SK-N-SH (cell line): ENCODE measurements around the gene SEZ6L2. TPM values are rescaled to one million over a fixed set of nuclear protein-coding genes. Genes with fewer than 3 reads are reported as not detected.

Source experiments
- CTCF ChIA-PET: fragments of 300-600, 350-600 bp; formaldehyde crosslinking; extraction: SDS; loops from one replicate; lab custom pipeline; 2021; lab: Yijun Ruan, JAX
- POLR2A ChIA-PET: fragments of 350-600 bp; sonication (Branson Sonifier 250); formaldehyde crosslinking; extraction: SDS; loops from one replicate; lab custom pipeline; 2020; ENCODE audit warnings: antibody characterized with exemption, inconsistent platforms; lab: Yijun Ruan, JAX
- DNase-seq: peaks from one replicate; pipeline ENCODE4 v3.0.0; 2012
- H2AFZ ChIP-seq: fragments of 200-600 bp; sonication (generic); 2 replicates; pipeline ENCODE4 v1.8.1; 2016; ENCODE audit warnings: antibody characterized with exemption, mild to moderate bottlenecking, low read depth
- H3F3A ChIP-seq: fragments of 200-600 bp; sonication (generic); replicated peaks from 2 replicates; pipeline ENCODE3; 2016; ENCODE audit warnings: antibody characterized with exemption, mild to moderate bottlenecking; ENCODE audit not compliant: insufficient read depth
- H3K27ac ChIP-seq, 2 experiments: fragments of 200-500 bp in 1 of 2; fragments of 200-600 bp in 1 of 2; sonication (Bioruptor generic) in 1 of 2; sonication (generic), shearing (Covaris generic) in 1 of 2; 2 replicates each; pipeline versions ENCODE4 v1.5.1 to v1.6.1; 2014 to 2016; ENCODE audit warnings: low read depth in 2 of 2, inconsistent platforms in 1 of 2, low read length in 1 of 2, mild to moderate bottlenecking in 1 of 2, mixed read lengths in 1 of 2
- H3K27me3 ChIP-seq: fragments of 200-600 bp; sonication (generic), shearing (Covaris generic); 2 replicates; pipeline ENCODE4 v1.6.1; 2016; ENCODE audit warnings: mixed run types; ENCODE audit not compliant: insufficient read depth
- H3K36me3 ChIP-seq, 2 experiments: fragments of 200-500 bp in 1 of 2; fragments of 200-600 bp in 1 of 2; sonication (Bioruptor generic) in 1 of 2; sonication (generic) in 1 of 2; replicated peaks in 1 of 2; 2 replicates each; pipeline versions ENCODE3 to v1.5.1; 2014 to 2016; ENCODE audit warnings: low read length in 1 of 2, mild to moderate bottlenecking in 1 of 2; ENCODE audit not compliant: insufficient read depth in 2 of 2, control insufficient read depth in 1 of 2
- H3K4me1 ChIP-seq, 2 experiments: fragments of 200-500 bp in 1 of 2; fragments of 200-600 bp in 1 of 2; sonication (Bioruptor generic) in 1 of 2; sonication (generic), shearing (Covaris generic) in 1 of 2; 2 replicates each; pipeline versions ENCODE4 v1.5.1 to v1.6.1; 2014 to 2016; ENCODE audit warnings: low read depth in 1 of 2, low read length in 1 of 2, mixed run types in 1 of 2; ENCODE audit not compliant: insufficient read depth in 2 of 2, control insufficient read depth in 1 of 2
- H3K4me2 ChIP-seq: fragments of 200-600 bp; sonication (generic), shearing (Covaris generic); 2 replicates; pipeline ENCODE4 v1.6.1; 2017; ENCODE audit warnings: mixed run types
- H3K4me3 ChIP-seq, 2 experiments: fragments of 200-500 bp in 1 of 2; fragments of 200-600 bp in 1 of 2; sonication (Bioruptor generic) in 1 of 2; sonication (generic), shearing (Covaris generic) in 1 of 2; 2 replicates each; pipeline versions ENCODE4 v1.5.1 to v1.8.1; 2014 to 2016; ENCODE audit warnings: low read depth in 2 of 2, inconsistent platforms in 1 of 2, low read length in 1 of 2, mild to moderate bottlenecking in 1 of 2, mixed read lengths in 1 of 2, moderate library complexity in 1 of 2
- H3K79me2 ChIP-seq: fragments of 200-600 bp; sonication (generic); 2 replicates; pipeline ENCODE4 v1.8.1; 2017; ENCODE audit warnings: mild to moderate bottlenecking; ENCODE audit not compliant: insufficient read depth
- H3K9ac ChIP-seq: fragments of 200-600 bp; sonication (generic); 2 replicates; pipeline ENCODE4 v1.6.1; 2017; ENCODE audit warnings: mixed run types
- H3K9me2 ChIP-seq: fragments of 200-600 bp; sonication (generic); 2 replicates; pipeline ENCODE4 v1.6.1; 2017; ENCODE audit warnings: mixed run types
- H3K9me3 ChIP-seq: fragments of 200-600 bp; sonication (generic); 2 replicates; pipeline ENCODE4 v1.6.1; 2017; ENCODE audit warnings: mixed run types, mild to moderate bottlenecking, moderate library complexity
- H4K20me1 ChIP-seq: fragments of 200-600 bp; sonication (generic); 2 replicates; pipeline ENCODE4 v1.6.1; 2017; ENCODE audit warnings: mild to moderate bottlenecking, mixed run types; ENCODE audit not compliant: insufficient read depth
- CHD2 ChIP-seq: fragments of 150-350 bp; IDR thresholded peaks from 2 replicates; pipeline ENCODE4 v1.6.1; 2018; ENCODE audit warnings: low read length; ENCODE audit not compliant: partially characterized antibody
- EZH2phosphoT487 ChIP-seq: fragments of 200-600 bp; sonication (generic); IDR thresholded peaks from 2 replicates; pipeline ENCODE4 v1.6.1; 2017; ENCODE audit warnings: low read depth, mixed run types, mild to moderate bottlenecking, antibody characterized with exemption, moderate library complexity, borderline replicate concordance
- FOXJ3 ChIP-seq: sonication (generic); formaldehyde crosslinking; IDR thresholded peaks from 2 replicates; pipeline ENCODE4 v1.5.1; 2020; ENCODE audit warnings: mild to moderate bottlenecking, missing genetic modification reagents
- FOXM1 ChIP-seq: IDR thresholded peaks from 2 replicates; pipeline ENCODE4 v1.4.0; 2012; ENCODE audit warnings: low read depth, mild to moderate bottlenecking
- GABPA ChIP-seq: IDR thresholded peaks from 2 replicates; pipeline ENCODE4 v1.4.0; 2012; ENCODE audit warnings: low read depth, mild to moderate bottlenecking
- MAX ChIP-seq: IDR thresholded peaks from 2 replicates; pipeline ENCODE4 v1.4.0; 2012; ENCODE audit warnings: low read depth
- NFIC ChIP-seq: IDR thresholded peaks from 2 replicates; pipeline ENCODE4 v1.4.0; 2012; ENCODE audit warnings: borderline replicate concordance
- NRF1 ChIP-seq: IDR thresholded peaks from 2 replicates; pipeline ENCODE4 v1.6.1; 2012; ENCODE audit warnings: low read depth, mild to moderate bottlenecking, low read length
- PBX3 ChIP-seq: IDR thresholded peaks from 2 replicates; pipeline ENCODE4; 2012
- RAD21 ChIP-seq: IDR thresholded peaks from 2 replicates; pipeline ENCODE4 v1.6.1; 2012; ENCODE audit warnings: mild to moderate bottlenecking, low read length
- RCOR1 ChIP-seq: fragments of 150-350 bp; IDR thresholded peaks from 2 replicates; pipeline ENCODE4 v1.6.1; 2017; ENCODE audit warnings: antibody characterized with exemption, low read length
- REST ChIP-seq: IDR thresholded peaks from 2 replicates; pipeline ENCODE4 v1.6.1; 2012; ENCODE audit warnings: mild to moderate bottlenecking, low read depth, low read length, moderate library complexity
- RFX5 ChIP-seq: IDR thresholded peaks from 2 replicates; pipeline ENCODE4 v1.6.1; 2012; ENCODE audit warnings: mild to moderate bottlenecking, improper control_type of control experiment, low read length
- SIN3A ChIP-seq: IDR thresholded peaks from 2 replicates; pipeline ENCODE4 v1.6.1; 2012; ENCODE audit warnings: low read depth, mild to moderate bottlenecking, low read length, moderate library complexity, borderline replicate concordance
- TAF1 ChIP-seq: IDR thresholded peaks from 2 replicates; pipeline ENCODE4 v1.6.1; 2012; ENCODE audit warnings: low read depth, mild to moderate bottlenecking, low read length, moderate library complexity, borderline replicate concordance
- TCF12 ChIP-seq: IDR thresholded peaks from 2 replicates; pipeline ENCODE4 v1.4.0; 2012
- TEAD4 ChIP-seq: IDR thresholded peaks from 2 replicates; pipeline ENCODE4 v1.4.0; 2012; ENCODE audit warnings: mild to moderate bottlenecking, borderline replicate concordance; ENCODE audit not compliant: insufficient read depth
- USF1 ChIP-seq: IDR thresholded peaks from 2 replicates; pipeline ENCODE4 v1.4.0; 2012; ENCODE audit warnings: low read depth, borderline replicate concordance
- USF2 ChIP-seq: fragments of 150-350 bp; IDR thresholded peaks from 2 replicates; pipeline ENCODE4 v1.6.1; 2017; ENCODE audit warnings: antibody characterized with exemption, low read length, low read depth, borderline replicate concordance
- YY1 ChIP-seq: IDR thresholded peaks from 2 replicates; pipeline ENCODE4 v1.4.0; 2012; ENCODE audit warnings: low read depth, mild to moderate bottlenecking
- WGBS: methylation state at CpG from one replicate; pipeline ENCODE4 v1.1.6; 2017; ENCODE audit warnings: low lambda C conversion rate; 5-methylcytosine and 5-hydroxymethylcytosine counted together
- polyA plus RNA-seq, 3 experiments: library from polyadenylated mRNA; depleted of rRNA; stranded (reverse); fragments of >200 nt; gene quantifications; 2 replicates each; pipeline ENCODE4 v1.2.3, GENCODE V29; 2012

SEZ6L2 gene
- polyA plus RNA-seq, 1 of the 3 experiments (the other 2 are of a cell fraction), result 59.8 TPM

- Histone ChIP-seq H4K20me1 (no peaks in the 10 kb centered on the region), H2AFZ (no peak overlapping the region), H3K4me2 (no peak overlapping the region), H3K27me3 (no peaks in the 10 kb centered on the region), H3K27ac (peak overlapping the region in 1 of 2 experiments; percentile 9; a peak in 1 of 4 replicates), H3F3A (peaks cover 17% of the 10 kb centered on the region), H3K9ac (no peak overlapping the region), H3K36me3 (peaks cover 3 to 6% of the 10 kb centered on the region in 2 experiments), H3K9me3 (no peaks in the 10 kb centered on the region), H3K79me2 (peaks cover 5% of the 10 kb centered on the region; the same call in 1 of the 2 replicates), H3K4me1 (no peaks in the 10 kb centered on the region), H3K4me3 (no peak overlapping the region), H3K9me2 (no peaks in the 10 kb centered on the region)
- WGBS, result 78% methylated on average over 2 of the region's 2 CpGs
- TF ChIP-seq FOXJ3 (CRISPR knock-in tag), result no peak
- no peak for TF ChIP-seq TEAD4
- no peak for TF ChIP-seq TAF1
- no peak for TF ChIP-seq RCOR1
- no peak for TF ChIP-seq FOXM1
- no peak for TF ChIP-seq TCF12
- no peak for TF ChIP-seq SIN3A
- TF ChIP-seq USF1, result no peak
- no peak for TF ChIP-seq PBX3
- no peak for TF ChIP-seq MAX
- no peak for TF ChIP-seq YY1
- TF ChIP-seq RAD21, result no peak
- TF ChIP-seq NRF1, result no peak
- no peak for TF ChIP-seq NFIC
- TF ChIP-seq RFX5, result no peak
- no peak for TF ChIP-seq USF2
- TF ChIP-seq CHD2, result no peak
- TF ChIP-seq EZH2phosphoT487, result no peak
- TF ChIP-seq REST, result no peak
- TF ChIP-seq GABPA, result no peak
- DNase-seq, result no peak
- ChIA-PET POLR2A (interaction anchor here (0.9 kb wide), 1 partner anchor 17 kb away, joined by 3 read pairs; no protein-coding TSS in a partner anchor), CTCF (interaction anchor here (0.8 kb wide), 1 partner anchor 55 kb away, joined by 3 read pairs; no protein-coding TSS in a partner anchor)
These were observed 10.0 kb upstream of the SEZ6L2 start for GRCh38 chr16:29909391-29909790.
